ENCODE measurements around the gene VSTM4. TPM values are rescaled to one million over a fixed set of nuclear protein-coding genes. Genes with fewer than 3 reads are reported as not detected.

The VSTM4 gene
- total and polyA plus RNA-seq, 9 donors = 17.3 to 68.9 (median 42.9) TPM

DNA sequence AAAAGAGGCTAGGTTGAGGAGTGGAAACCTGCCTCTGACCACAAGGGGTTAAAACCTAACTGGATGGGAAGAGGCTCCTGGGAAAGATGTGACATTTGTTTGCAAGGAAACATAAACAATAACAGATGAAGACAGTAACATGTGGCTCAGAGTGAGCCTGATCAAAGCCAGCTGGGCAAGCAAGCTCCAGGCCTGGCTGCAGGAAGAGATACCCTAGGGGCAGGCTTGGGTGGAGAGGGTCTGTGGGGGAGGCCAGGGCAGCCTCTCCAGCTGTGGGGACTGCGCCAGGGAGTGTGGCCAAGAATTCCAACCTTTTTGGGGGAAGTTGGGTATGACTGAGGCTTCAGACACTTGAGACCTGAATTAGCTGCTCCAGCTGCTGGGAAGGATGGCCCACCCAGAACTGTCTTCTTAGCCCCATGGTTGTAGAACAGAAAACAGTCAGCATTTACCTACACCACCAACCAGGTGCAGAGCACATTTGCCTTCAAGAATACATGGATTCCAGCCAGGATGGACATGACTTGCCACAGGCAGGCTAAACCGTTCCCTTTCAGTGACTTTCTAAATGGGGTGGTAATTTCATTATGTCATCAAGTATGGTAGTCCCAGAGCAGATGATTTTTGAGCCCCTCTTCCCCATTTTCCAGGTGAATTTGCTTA lies 28.9 kb upstream of the VSTM4 start:
- Histone ChIP-seq H3K9me3 (no peaks in the 10 kb centered on the region), H3K4me1 (ENCODE audit: insufficient read depth) (peaks cover 16% of the 10 kb centered on the region), H3K27ac (no peak overlapping the region), H3K27me3 (no peaks in the 10 kb centered on the region), H3K36me3 (no peaks in the 10 kb centered on the region), H3K4me3 (no peak overlapping the region)
- intact Hi-C loops (cut with DNase I) = no loop called here
- DNase-seq = no peak
- 58 to 64% (median 59%) methylated on average over 2 of the region's 2 CpGs for WGBS, 3 donors
- TF ChIP-seq, protein P1, sequence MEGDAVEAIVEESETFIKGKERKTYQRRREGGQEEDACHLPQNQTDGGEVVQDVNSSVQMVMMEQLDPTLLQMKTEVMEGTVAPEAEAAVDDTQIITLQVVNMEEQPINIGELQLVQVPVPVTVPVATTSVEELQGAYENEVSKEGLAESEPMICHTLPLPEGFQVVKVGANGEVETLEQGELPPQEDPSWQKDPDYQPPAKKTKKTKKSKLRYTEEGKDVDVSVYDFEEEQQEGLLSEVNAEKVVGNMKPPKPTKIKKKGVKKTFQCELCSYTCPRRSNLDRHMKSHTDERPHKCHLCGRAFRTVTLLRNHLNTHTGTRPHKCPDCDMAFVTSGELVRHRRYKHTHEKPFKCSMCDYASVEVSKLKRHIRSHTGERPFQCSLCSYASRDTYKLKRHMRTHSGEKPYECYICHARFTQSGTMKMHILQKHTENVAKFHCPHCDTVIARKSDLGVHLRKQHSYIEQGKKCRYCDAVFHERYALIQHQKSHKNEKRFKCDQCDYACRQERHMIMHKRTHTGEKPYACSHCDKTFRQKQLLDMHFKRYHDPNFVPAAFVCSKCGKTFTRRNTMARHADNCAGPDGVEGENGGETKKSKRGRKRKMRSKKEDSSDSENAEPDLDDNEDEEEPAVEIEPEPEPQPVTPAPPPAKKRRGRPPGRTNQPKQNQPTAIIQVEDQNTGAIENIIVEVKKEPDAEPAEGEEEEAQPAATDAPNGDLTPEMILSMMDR (IDR thresholded peaks at IDR 0.05) = no peak
- no peak for TF ChIP-seq POLR2A (IDR thresholded peaks at IDR 0.05)
- TF ChIP-seq EP300 (IDR thresholded peaks at IDR 0.05) = no peak

DNA sequence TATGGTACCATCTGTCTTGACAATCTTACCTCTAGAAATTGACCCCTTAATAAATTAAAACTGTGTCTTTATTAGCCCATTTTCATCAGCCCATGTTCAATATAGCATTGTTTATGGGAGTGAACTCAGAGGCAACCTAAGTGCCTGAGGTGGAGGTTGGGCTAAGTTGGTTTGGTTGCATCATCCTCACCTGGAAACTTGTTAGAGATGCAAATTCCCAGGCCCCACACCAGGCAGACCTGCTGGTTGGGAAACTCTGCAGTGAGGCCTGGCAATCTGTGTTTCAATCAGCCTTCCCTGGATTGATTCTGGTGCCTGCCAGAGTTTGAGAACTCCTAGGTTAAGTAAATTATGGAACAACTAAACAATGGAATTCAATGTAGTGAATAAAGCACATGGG lies 27.9 kb upstream of the VSTM4 start:
- no peak for DNase-seq
- intact Hi-C loops (cut with DNase I) = no loop called here
- TF ChIP-seq POLR2A (IDR thresholded peaks at IDR 0.05) (no peak), EP300 (IDR thresholded peaks at IDR 0.05) (no peak)
- TF ChIP-seq, protein P1 (IDR thresholded peaks at IDR 0.05) = no peak

DNA sequence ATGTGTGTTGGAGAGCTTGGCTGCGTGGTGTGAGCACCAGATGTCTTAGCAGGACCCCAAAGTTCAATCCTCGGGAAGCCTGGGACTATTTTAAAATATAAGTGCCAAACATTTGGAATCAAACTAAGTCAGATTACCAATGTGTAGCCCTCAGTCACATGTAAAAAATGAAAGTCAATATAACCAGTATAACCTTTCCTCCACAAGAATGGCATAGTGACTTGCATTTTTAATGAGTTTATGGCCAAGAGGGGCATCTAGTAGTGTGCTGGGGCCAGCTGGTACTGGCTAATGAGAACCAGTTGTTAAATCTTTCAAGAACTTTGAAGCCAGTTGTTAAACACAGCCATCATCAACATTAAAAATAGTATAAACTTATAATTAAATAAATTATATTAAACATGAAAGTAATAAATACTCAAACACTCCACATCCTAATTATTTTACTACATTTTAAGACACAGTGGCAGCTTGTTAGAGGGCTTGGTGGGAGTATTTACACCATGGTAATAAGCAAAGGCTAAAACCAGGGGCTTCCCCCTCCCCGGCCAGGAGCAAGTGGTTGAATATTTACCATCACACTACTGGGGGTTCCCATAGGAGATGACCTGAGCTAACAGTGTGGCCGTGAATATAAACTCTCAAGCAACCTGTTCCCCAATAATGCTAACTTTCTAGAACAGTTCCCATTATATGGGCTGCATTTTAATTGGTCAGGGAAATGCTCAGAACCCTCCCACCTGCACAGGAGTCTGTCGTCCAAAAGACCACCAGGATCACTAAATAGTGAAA lies 26.4 kb upstream of the VSTM4 start:
- TF ChIP-seq, protein P1 (IDR thresholded peaks at IDR 0.05) = no peak
- TF ChIP-seq POLR2A (IDR thresholded peaks at IDR 0.05) = no peak
- 72 to 83% (median 80%) methylated on average over 5 of the region's 5 CpGs for WGBS, 3 donors
- no peaks in the 10 kb centered on the region for H3K27me3 ChIP-seq
- DNase-seq = no peak
- intact Hi-C loops (cut with DNase I) = no loop called here
- no peak overlapping the region for H3K4me3 ChIP-seq
- no peaks in the 10 kb centered on the region for H3K9me3 ChIP-seq
- no peaks in the 10 kb centered on the region for H3K36me3 ChIP-seq
- peaks cover 21% of the 10 kb centered on the region for H3K4me1 ChIP-seq (ENCODE audit: insufficient read depth)
- no peak overlapping the region for H3K27ac ChIP-seq

More for the DNA sequence above, 27.9 kb upstream of the VSTM4 start:
- Histone ChIP-seq H3K36me3 (no peaks in the 10 kb centered on the region), H3K27me3 (no peaks in the 10 kb centered on the region), H3K4me3 (no peak overlapping the region), H3K27ac (no peak overlapping the region), H3K9me3 (no peaks in the 10 kb centered on the region), H3K4me1 (ENCODE audit: insufficient read depth) (peaks cover 21% of the 10 kb centered on the region)

DNA sequence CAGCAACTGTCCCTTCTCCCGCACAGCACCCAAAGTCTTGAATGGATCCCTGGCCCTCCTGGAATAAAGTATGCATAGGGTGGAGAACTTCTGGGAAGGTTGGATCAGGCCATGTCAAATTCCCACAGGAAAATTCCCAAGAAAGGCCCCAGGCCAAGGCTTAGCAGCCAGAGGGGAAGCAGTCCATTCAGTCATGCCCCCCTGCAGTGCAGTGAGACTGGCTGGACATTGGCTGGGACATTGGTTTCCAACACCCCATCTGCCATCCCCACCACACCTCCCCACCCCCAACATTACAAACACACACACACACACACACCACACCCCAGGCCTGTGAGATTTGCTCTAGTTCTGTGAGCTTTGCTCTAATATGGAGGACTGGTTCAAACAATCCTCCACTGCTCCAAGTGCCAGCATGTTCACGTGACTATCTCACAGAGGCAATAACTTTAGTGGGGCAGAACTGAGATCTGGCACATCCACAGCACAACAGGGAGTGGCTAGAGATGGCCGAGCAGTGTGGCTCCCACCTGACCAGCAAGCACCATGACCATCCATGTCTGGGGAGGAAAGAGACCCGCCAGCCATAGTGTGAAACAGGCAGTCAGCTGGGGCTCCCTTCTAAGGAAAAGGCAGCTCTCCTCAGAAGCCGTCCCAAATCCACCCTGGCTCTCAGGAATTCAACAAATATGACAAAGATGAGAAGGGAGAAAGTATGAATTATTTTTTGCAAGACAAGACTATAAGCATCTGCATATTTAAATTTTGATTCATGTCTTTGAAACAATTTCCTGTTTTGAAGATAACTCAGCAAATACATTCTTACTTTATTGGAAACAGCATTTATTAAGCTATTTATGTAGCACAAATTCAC lies 25.2 kb upstream of the VSTM4 start:
- Histone ChIP-seq H3K9me3 (no peaks in the 10 kb centered on the region), H3K36me3 (no peaks in the 10 kb centered on the region), H3K27me3 (no peaks in the 10 kb centered on the region), H3K4me3 (no peak overlapping the region), H3K4me1 (ENCODE audit: insufficient read depth) (peaks cover 21% of the 10 kb centered on the region), H3K27ac (peak overlapping the region in 1 of 2 donors; percentile 69)
- intact Hi-C loops (cut with DNase I) = no loop called here
- WGBS, 3 donors = 62 to 84% (median 79%) methylated on average over 5 of the region's 5 CpGs
- no peak for TF ChIP-seq EP300 (IDR thresholded peaks at IDR 0.05)
- TF ChIP-seq, protein P1 (IDR thresholded peaks at IDR 0.05) = no peak
- no peak for TF ChIP-seq POLR2A (IDR thresholded peaks at IDR 0.05)
- DNase-seq = no peak

Measured in ovary (tissue), 9 donors.